ENCODE results near the gene JMJD8.
"Not testable (repeated sequence)": the region's sequence is repeated elsewhere in the genome, so short reads cannot be mapped to it uniquely, and the experiment has no call there.

The JMJD8 gene

GRCh38 chr16:719815-720446 is 35.8 kb upstream of the JMJD8 start:
- H3K9me3 ChIP-seq (ENCODE audit: control insufficient read depth, insufficient read depth, low read length), result no peaks in the 10 kb centered on the region
- H3K36me3 ChIP-seq (ENCODE audit: control insufficient read depth, insufficient read depth, low read length), result peaks cover 9% of the 10 kb centered on the region
- no peak overlapping the region for H3K9ac ChIP-seq (ENCODE audit: low read depth, low read length)
- peaks cover 8% of the 10 kb centered on the region for H3K27me3 ChIP-seq (ENCODE audit: control insufficient read depth, insufficient read depth, low read length)
- peak overlapping the region; percentile 76 for H3K4me3 ChIP-seq (ENCODE audit: low read depth, low read length)
- H3K4me1 ChIP-seq (ENCODE audit: control insufficient read depth, insufficient read depth, low read length), result peaks cover 4% of the 10 kb centered on the region

DNA sequence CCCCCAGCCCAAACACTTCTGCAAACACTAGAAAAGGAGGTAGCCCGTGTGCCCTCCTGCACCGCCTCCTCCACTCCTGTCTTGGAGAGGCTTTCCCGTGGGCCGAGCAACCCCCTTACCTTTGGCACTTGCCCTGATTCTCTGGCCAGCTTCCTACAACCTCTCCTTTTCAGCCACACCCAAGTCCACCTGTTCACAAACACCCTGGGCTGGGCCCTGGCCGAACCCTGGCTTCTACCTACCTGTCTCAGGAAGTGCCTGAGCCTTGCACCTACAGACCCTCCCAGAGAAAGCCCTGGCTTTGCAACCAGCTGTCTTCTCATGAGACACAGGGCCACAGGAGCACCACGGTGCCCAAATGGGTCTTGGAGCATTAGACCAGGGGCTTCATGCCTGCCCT is 34.8 kb upstream of the JMJD8 start:
- Histone ChIP-seq H3K9me3 (ENCODE audit: control insufficient read depth, insufficient read depth, low read length) (no peaks in the 10 kb centered on the region), H3K4me3 (ENCODE audit: low read depth, low read length) (no peak overlapping the region), H3K4me1 (ENCODE audit: control insufficient read depth, insufficient read depth, low read length) (peaks cover 4% of the 10 kb centered on the region), H3K27me3 (ENCODE audit: control insufficient read depth, insufficient read depth, low read length) (peaks cover 10% of the 10 kb centered on the region), H3K36me3 (ENCODE audit: control insufficient read depth, insufficient read depth, low read length) (peaks cover 9% of the 10 kb centered on the region), H3K9ac (ENCODE audit: low read depth, low read length) (no peak overlapping the region)

GRCh38 chr16:718389-718788 is 34.3 kb upstream of the JMJD8 start:
- peaks cover 15% of the 10 kb centered on the region for H3K27me3 ChIP-seq (ENCODE audit: control insufficient read depth, insufficient read depth, low read length)
- no peak overlapping the region for H3K4me3 ChIP-seq (ENCODE audit: low read depth, low read length)
- H3K4me1 ChIP-seq (ENCODE audit: control insufficient read depth, insufficient read depth, low read length), result peaks cover 4% of the 10 kb centered on the region
- H3K9me3 ChIP-seq (ENCODE audit: control insufficient read depth, insufficient read depth, low read length), result no peaks in the 10 kb centered on the region
- H3K36me3 ChIP-seq (ENCODE audit: control insufficient read depth, insufficient read depth, low read length), result peaks cover 9% of the 10 kb centered on the region
- H3K9ac ChIP-seq (ENCODE audit: low read depth, low read length), result no peak overlapping the region

- Histone ChIP-seq H3K4me3 (ENCODE audit: low read depth, low read length) (no peak overlapping the region), H3K4me1 (ENCODE audit: control insufficient read depth, insufficient read depth, low read length) (peaks cover 4% of the 10 kb centered on the region), H3K36me3 (ENCODE audit: control insufficient read depth, insufficient read depth, low read length) (peaks cover 6% of the 10 kb centered on the region), H3K9me3 (ENCODE audit: control insufficient read depth, insufficient read depth, low read length) (no peaks in the 10 kb centered on the region), H3K27me3 (ENCODE audit: control insufficient read depth, insufficient read depth, low read length) (peaks cover 15% of the 10 kb centered on the region), H3K9ac (ENCODE audit: low read depth, low read length) (no peak overlapping the region)
Measured at GRCh38 chr16:717450-718245, 33.5 kb upstream of the JMJD8 start.

- Histone ChIP-seq H3K4me3 (ENCODE audit: low read depth, low read length) (no peak overlapping the region), H3K9ac (ENCODE audit: low read depth, low read length) (no peak overlapping the region), H3K4me1 (ENCODE audit: control insufficient read depth, insufficient read depth, low read length) (peaks cover 4% of the 10 kb centered on the region), H3K36me3 (ENCODE audit: control insufficient read depth, insufficient read depth, low read length) (no peaks in the 10 kb centered on the region), H3K9me3 (ENCODE audit: control insufficient read depth, insufficient read depth, low read length) (no peaks in the 10 kb centered on the region), H3K27me3 (ENCODE audit: control insufficient read depth, insufficient read depth, low read length) (peaks cover 15% of the 10 kb centered on the region)
Measured at GRCh38 chr16:716768-717325, 32.7 kb upstream of the JMJD8 start.

- H3K4me3 ChIP-seq (ENCODE audit: low read depth, low read length), result peak overlapping the region; percentile 55
- H3K4me1 ChIP-seq (ENCODE audit: control insufficient read depth, insufficient read depth, low read length), result peaks cover 4% of the 10 kb centered on the region
- H3K9ac ChIP-seq (ENCODE audit: low read depth, low read length), result no peak overlapping the region
Measured at GRCh38 chr16:716200-716568, 32.0 kb upstream of the JMJD8 start.

GRCh38 chr16:715477-716199 is 31.5 kb upstream of the JMJD8 start:
- H3K4me1 ChIP-seq (ENCODE audit: control insufficient read depth, insufficient read depth, low read length), result peaks cover 4% of the 10 kb centered on the region
- H3K36me3 ChIP-seq (ENCODE audit: control insufficient read depth, insufficient read depth, low read length), result no peaks in the 10 kb centered on the region
- no peak overlapping the region for H3K9ac ChIP-seq (ENCODE audit: low read depth, low read length)
- H3K9me3 ChIP-seq (ENCODE audit: control insufficient read depth, insufficient read depth, low read length), result no peaks in the 10 kb centered on the region
- H3K27me3 ChIP-seq (ENCODE audit: control insufficient read depth, insufficient read depth, low read length), result peaks cover 15% of the 10 kb centered on the region
- H3K4me3 ChIP-seq (ENCODE audit: low read depth, low read length), result peak overlapping the region; percentile 55

More at GRCh38 chr16:716200-716568, 32.0 kb upstream of the JMJD8 start:
- H3K36me3 ChIP-seq (ENCODE audit: control insufficient read depth, insufficient read depth, low read length), result no peaks in the 10 kb centered on the region
- peaks cover 15% of the 10 kb centered on the region for H3K27me3 ChIP-seq (ENCODE audit: control insufficient read depth, insufficient read depth, low read length)
- no peaks in the 10 kb centered on the region for H3K9me3 ChIP-seq (ENCODE audit: control insufficient read depth, insufficient read depth, low read length)

- Histone ChIP-seq H3K4me3 (ENCODE audit: low read depth, low read length) (peak within 1 kb of the TSS; percentile 55), H3K9ac (ENCODE audit: low read depth, low read length) (no peak within 1 kb of the TSS), H3K27me3 (ENCODE audit: control insufficient read depth, insufficient read depth, low read length) (peaks cover 15% of the 10 kb centered on the region)
Measured at GRCh38 chr16:714558-715476, 30.7 kb upstream of the JMJD8 start, which contains the start of gene METRN. Gene METRN, plus strand, starts transcription at chr16:715118. Its CDS starts 172 bp downstream, at chr16:715290.

GRCh38 chr16:714079-714478 is 29.9 kb upstream of the JMJD8 start:
- no peak overlapping the region for H3K9ac ChIP-seq (ENCODE audit: low read depth, low read length)
- peaks cover 17% of the 10 kb centered on the region for H3K27me3 ChIP-seq (ENCODE audit: control insufficient read depth, insufficient read depth, low read length)
- no peaks in the 10 kb centered on the region for H3K9me3 ChIP-seq (ENCODE audit: control insufficient read depth, insufficient read depth, low read length)
- peaks cover 2% of the 10 kb centered on the region for H3K4me1 ChIP-seq (ENCODE audit: control insufficient read depth, insufficient read depth, low read length)
- H3K36me3 ChIP-seq (ENCODE audit: control insufficient read depth, insufficient read depth, low read length), result no peaks in the 10 kb centered on the region
- peak overlapping the region; percentile 37 for H3K4me3 ChIP-seq (ENCODE audit: low read depth, low read length)

More at GRCh38 chr16:714558-715476, 30.7 kb upstream of the JMJD8 start, which contains the start of gene METRN:
- H3K4me1 ChIP-seq (ENCODE audit: control insufficient read depth, insufficient read depth, low read length), result peaks cover 2% of the 10 kb centered on the region
- H3K36me3 ChIP-seq (ENCODE audit: control insufficient read depth, insufficient read depth, low read length), result no peaks in the 10 kb centered on the region
- H3K9me3 ChIP-seq (ENCODE audit: control insufficient read depth, insufficient read depth, low read length), result no peaks in the 10 kb centered on the region

- H3K27me3 ChIP-seq (ENCODE audit: control insufficient read depth, insufficient read depth, low read length), result peaks cover 30% of the 10 kb centered on the region
- H3K4me3 ChIP-seq (ENCODE audit: low read depth, low read length); H3K36me3 ChIP-seq (ENCODE audit: control insufficient read depth, insufficient read depth, low read length); H3K9ac ChIP-seq (ENCODE audit: low read depth, low read length); H3K9me3 ChIP-seq (ENCODE audit: control insufficient read depth, insufficient read depth, low read length); H3K4me1 ChIP-seq (ENCODE audit: control insufficient read depth, insufficient read depth, low read length): not testable (repeated sequence)
Measured at GRCh38 chr16:712740-713250, 28.7 kb upstream of the JMJD8 start.
